Skin of body (tissue), 2 donors: Measurements from ENCODE around the gene ABI3BP. TPM values are rescaled to one million over a fixed set of nuclear protein-coding genes. Genes with fewer than 3 reads are reported as not detected.

Experiments used
- DNase-seq: peaks from one replicate; lab custom pipeline; 2025; lab: John Stamatoyannopoulos, UW
- total RNA-seq: library from RNA; depleted of rRNA; stranded (reverse); fragments of >200 nt; gene quantifications from one replicate; pipeline ENCODE4 v1.2.3, GENCODE V29; 2014

The ABI3BP gene
- total RNA-seq, 1 donor from 2014 or later = 51.0 TPM

DNA sequence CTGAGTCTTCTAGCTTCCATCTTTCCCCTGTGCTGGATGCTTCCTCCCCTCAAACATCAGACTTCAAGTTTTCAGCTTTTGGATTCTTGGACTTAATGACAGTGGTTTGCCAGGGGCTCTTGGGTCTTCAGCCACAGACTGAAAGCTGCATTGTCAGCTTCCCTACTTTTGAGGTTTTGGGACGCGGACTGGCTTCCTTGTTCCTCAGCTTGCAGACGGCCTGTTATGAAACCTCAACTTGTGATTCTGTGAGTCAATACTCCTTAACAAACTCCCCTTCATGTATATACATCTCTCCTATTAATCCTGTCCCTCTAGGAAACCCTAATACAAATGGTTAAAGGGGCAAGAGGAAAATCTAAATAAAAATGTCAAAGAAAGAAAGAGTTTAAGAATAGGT, 100.1 kb downstream of the ABI3BP start:
- no peak for DNase-seq

- DNase-seq = no peak
Measured at GRCh38 chr3:100891827-100892226, 101.4 kb downstream of the ABI3BP start.

- DNase-seq = no peak
Measured at GRCh38 chr3:100891033-100891432, 102.2 kb downstream of the ABI3BP start.

DNA sequence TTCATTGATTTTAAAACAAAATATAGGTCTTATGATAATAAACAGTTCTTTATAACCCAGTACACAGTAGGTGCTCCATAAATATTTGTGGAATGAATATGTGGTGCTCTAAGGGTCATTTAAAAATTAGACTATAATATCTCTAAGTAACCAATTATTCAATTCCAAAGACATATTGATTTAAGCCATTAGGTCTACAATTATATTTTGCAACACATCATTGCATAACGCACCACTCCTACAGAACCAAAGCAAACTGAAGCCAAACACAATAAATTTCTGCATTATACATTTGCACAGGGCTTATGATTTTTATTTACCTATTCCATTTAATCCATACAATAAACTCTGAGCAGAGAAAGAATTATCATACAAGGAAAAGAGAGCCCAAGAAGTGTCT, 104.3 kb downstream of the ABI3BP start:
- DNase-seq = no peak

DNA sequence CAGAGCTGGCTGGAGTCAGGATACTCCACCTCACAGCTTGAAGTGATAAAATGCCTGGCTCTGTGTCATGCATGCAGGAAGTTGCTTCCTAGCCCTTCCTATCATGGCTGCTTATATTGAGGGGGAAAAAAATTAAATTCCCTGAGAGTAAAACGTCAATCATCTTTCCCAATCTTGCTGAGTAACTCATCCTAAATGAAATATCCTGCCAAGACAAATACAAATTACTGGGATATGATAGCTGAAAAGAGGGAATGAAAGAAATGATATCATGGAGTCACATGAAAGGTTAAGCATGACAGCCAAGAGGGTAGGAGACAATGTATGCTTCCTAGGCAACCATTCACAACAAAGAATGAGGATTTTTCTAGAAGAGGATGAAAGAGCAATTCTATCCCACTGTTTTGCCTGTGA, 110.6 kb downstream of the ABI3BP start:
- peak; percentile 85 for DNase-seq

- DNase-seq = no peak
Measured at GRCh38 chr3:100880845-100881244, 112.4 kb downstream of the ABI3BP start.

DNA sequence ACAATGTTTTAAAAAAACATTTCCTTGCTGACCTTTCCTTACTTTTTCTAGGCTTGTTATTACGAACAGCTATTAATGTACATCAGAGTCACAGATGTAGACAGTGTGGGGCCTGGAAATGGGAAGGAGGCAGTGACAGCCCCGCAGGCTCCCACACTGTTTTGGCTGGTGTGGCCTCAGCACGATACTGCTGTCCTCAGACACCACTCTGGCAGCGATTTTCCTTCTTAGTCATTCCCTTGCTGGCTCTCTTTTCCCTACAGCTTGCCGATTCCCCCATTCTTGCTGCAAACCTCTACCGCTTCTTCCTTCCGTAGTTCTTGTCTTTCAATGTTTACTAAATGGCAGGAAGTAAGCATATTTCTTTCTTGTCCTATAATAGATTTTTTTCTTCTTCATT, 113.1 kb downstream of the ABI3BP start:
- DNase-seq = peak; percentile 82

- peak; percentile 42 for DNase-seq
Measured at GRCh38 chr3:100879195-100879810, 113.9 kb downstream of the ABI3BP start.

DNA sequence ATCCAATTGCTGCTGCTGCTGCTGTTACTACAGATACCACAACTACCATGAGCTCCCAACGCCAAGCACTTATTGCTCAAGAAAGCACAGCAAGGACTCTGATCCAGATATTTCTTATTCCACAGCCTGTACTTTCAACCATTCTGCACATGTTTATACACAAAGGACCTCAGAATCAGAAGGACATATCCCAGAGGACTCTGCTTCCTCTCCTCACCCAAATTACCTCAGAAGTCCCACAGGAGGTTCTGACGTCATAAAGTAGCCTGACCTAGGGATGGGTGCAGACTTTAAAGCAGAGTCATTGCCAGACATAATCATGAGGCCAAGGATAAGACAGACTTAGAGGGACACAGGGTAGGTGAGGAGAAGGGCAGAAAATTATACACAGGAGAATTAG, 115.9 kb downstream of the ABI3BP start:
- DNase-seq = no peak

DNA sequence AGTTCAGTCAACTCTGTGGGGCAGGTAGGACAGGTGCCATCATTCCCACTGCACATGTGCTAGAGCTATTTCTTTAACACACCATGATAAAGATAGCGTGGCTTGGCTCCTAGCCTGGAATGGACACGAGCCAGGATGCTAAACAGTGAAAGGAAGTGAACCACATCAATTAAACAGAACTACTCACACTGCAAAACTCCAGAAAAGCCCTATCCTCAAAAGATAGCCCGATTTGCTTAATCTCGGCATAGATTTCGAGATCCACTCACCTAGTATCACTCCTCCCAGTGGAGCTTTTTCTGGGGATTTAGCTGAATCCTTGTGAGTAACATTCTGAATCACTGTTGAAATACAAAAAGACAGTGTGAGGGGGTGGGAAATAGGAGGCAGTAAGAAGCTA, 118.0 kb downstream of the ABI3BP start:
- no peak for DNase-seq

GRCh38 chr3:100873611-100874010, 119.6 kb downstream of the ABI3BP start:
- DNase-seq = no peak

DNA sequence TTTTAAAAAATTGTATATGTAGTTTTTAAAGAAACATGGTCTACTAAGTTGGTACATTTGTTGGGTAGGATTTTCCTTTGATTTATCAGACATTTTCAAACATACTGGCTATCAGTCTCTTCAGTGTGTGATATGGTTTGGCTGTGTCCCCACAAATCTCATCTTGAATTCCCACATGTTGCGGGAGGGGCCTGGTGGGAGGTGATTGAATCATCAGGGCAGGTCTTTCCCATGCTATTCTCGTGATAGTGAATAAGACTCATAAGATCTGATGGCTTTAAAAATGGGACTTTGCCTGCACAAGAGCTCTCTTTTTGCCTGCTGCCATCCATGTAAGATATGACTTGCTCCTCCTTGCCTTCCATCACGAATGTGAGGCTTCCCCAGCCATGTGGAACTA, 121.9 kb downstream of the ABI3BP start:
- DNase-seq = no peak

GRCh38 chr3:100869787-100870186, 123.4 kb downstream of the ABI3BP start:
- peak; percentile 93 for DNase-seq

DNA sequence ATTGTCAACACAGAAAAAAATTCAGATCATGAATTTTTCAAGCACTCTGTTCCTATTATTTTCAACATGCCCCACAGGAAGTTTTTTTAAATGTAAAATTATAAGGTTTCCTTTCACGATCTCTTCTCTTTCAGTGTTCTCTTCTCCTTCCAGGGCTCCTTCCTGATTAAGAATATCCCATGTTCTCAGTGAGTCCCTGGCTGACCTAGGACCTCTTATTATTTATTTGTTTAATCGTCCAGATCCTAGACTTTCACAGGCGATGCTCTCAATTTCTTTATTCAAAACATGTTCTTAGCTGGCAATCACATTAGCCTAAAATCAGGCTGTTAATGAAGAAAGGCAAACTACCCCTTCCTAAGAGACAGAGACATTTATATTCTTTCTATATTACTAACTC, 124.3 kb downstream of the ABI3BP start:
- no peak for DNase-seq

DNA sequence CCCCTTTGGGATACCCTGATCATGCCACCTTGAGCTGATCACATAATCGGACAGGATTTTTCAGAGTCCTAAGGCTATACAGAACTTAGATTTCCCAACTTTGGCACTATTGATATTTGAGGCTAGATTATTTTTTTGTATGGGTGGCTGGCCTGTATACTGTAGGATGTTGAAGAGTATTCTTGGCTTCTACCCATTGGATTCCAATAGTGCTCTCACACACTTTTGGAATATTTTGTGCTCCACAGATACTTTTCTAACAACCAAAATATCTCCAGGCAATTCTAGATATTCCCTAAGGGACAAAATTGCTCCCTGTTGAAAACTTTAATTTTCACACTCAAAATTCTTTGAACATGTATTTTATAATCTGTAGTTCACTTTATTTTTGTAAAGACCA, 125.1 kb downstream of the ABI3BP start:
- no peak for DNase-seq

GRCh38 chr3:100865442-100865841, 127.8 kb downstream of the ABI3BP start:
- DNase-seq = no peak

- DNase-seq = no peak
Measured at GRCh38 chr3:100864471-100865250, 128.6 kb downstream of the ABI3BP start.

GRCh38 chr3:100857863-100858262, 135.4 kb downstream of the ABI3BP start:
- DNase-seq = no peak

DNA sequence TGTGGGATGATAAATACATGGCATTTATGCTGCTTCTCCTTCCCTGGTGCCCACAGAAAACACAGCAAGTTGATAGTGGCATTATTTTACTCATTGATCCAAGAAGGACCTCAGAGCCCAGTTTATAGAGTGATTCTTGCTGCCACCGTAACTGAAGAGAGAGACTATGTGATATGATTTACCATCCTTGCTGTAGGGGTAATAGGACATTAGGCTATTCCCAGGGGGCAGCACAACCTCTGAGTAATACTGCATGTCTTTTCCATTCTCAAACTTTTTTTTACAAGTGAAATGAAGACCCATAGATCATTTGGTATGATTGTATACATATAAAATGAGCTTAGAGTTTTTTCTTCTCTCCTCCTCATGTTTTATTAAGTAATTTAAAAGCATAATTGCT, 136.4 kb downstream of the ABI3BP start:
- DNase-seq = no peak

GRCh38 chr3:100852840-100853239, 140.4 kb downstream of the ABI3BP start:
- DNase-seq = no peak

GRCh38 chr3:100850701-100851100, 142.5 kb downstream of the ABI3BP start:
- DNase-seq = no peak

DNA sequence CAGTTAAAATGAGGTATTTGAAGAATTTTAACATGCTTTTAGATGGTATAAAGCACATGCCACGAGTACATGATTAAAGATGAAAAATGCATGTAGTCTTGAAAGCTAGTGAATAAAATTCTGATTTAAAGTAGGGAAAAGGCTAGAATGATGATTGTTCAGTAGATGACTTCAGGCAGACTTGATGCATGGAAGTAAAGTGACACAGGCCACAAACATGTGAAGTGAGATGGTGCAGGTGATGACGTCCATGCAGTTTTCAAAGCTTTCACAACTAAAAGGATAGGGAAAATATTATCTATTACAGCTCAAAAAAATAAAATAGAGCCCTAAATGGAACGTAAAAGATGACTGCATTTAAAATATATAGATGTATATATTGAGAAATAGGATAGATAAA, 143.1 kb downstream of the ABI3BP start:
- DNase-seq = no peak
